Measurements from ENCODE around the gene BCL3. TPM values are rescaled to one million over a fixed set of nuclear protein-coding genes. Genes with fewer than 3 reads are reported as not detected.

BCL3 gene
- total RNA-seq, 2 donors from 2014 or later: 76.4 to 99.5 TPM

- DNase-seq: no peak
- Histone ChIP-seq H3K9me3 (no peaks in the 10 kb centered on the region), H3K9ac (ENCODE audit: low read depth in 2 of 2, low read length in 2 of 2) (no peak overlapping the region), H3K27ac (no peak overlapping the region), H3K4me1 (no peaks in the 10 kb centered on the region), H3K36me3 (no peaks in the 10 kb centered on the region), H3K27me3 (no peaks in the 10 kb centered on the region), H3K4me3 (no peak overlapping the region)
- no peak for TF ChIP-seq CTCF (IDR thresholded peaks at IDR 0.05)
- intact Hi-C loops (cut with DNase I): no loop called here
These were observed 36.8 kb downstream of the BCL3 start for GRCh38 chr19:44785271-44785670.

GRCh38 chr19:44785993-44786392 is 37.5 kb downstream of the BCL3 start:
- no peak for DNase-seq
- no peak overlapping the region for H3K9ac ChIP-seq (ENCODE audit: low read depth in 2 of 2, low read length in 2 of 2)
- intact Hi-C loops (cut with DNase I): no loop called here
- H3K4me1 ChIP-seq: no peaks in the 10 kb centered on the region
- H3K36me3 ChIP-seq: no peaks in the 10 kb centered on the region
- no peak overlapping the region for H3K4me3 ChIP-seq
- no peaks in the 10 kb centered on the region for H3K27me3 ChIP-seq
- no peaks in the 10 kb centered on the region for H3K9me3 ChIP-seq
- no peak for TF ChIP-seq CTCF (IDR thresholded peaks at IDR 0.05)
- H3K27ac ChIP-seq: no peak overlapping the region

GRCh38 chr19:44788971-44789370 is 40.5 kb downstream of the BCL3 start:
- H3K9me3 ChIP-seq: no peaks in the 10 kb centered on the region
- no peak overlapping the region for H3K9ac ChIP-seq (ENCODE audit: low read depth in 2 of 2, low read length in 2 of 2)
- intact Hi-C loops (cut with DNase I): no loop called here
- no peaks in the 10 kb centered on the region for H3K27me3 ChIP-seq
- TF ChIP-seq CTCF (IDR thresholded peaks at IDR 0.05): no peak
- H3K36me3 ChIP-seq: peaks cover 4% of the 10 kb centered on the region
- no peak for DNase-seq
- H3K27ac ChIP-seq: no peak overlapping the region
- H3K4me3 ChIP-seq: no peak overlapping the region
- H3K4me1 ChIP-seq: no peaks in the 10 kb centered on the region

GRCh38 chr19:44789943-44790483 is 41.5 kb downstream of the BCL3 start:
- Histone ChIP-seq H3K36me3 (peaks cover 4% of the 10 kb centered on the region), H3K9me3 (no peaks in the 10 kb centered on the region), H3K27ac (no peak overlapping the region), H3K9ac (ENCODE audit: low read depth in 2 of 2, low read length in 2 of 2) (no peak overlapping the region), H3K4me1 (no peaks in the 10 kb centered on the region), H3K4me3 (no peak overlapping the region), H3K27me3 (no peaks in the 10 kb centered on the region)
- TF ChIP-seq CTCF (IDR thresholded peaks at IDR 0.05): no peak
- intact Hi-C loops (cut with DNase I): no loop called here
- no peak for DNase-seq

- H3K36me3 ChIP-seq: peaks cover 4% of the 10 kb centered on the region
- no peak for DNase-seq
- intact Hi-C loops (cut with DNase I): no loop called here
- no peak overlapping the region for H3K9ac ChIP-seq (ENCODE audit: low read depth in 2 of 2, low read length in 2 of 2)
- H3K9me3 ChIP-seq: no peaks in the 10 kb centered on the region
- H3K27me3 ChIP-seq: no peaks in the 10 kb centered on the region
- H3K27ac ChIP-seq: no peak overlapping the region
- no peak for TF ChIP-seq CTCF (IDR thresholded peaks at IDR 0.05)
- no peaks in the 10 kb centered on the region for H3K4me1 ChIP-seq
- H3K4me3 ChIP-seq: no peak overlapping the region
These were observed 43.8 kb downstream of the BCL3 start for GRCh38 chr19:44792281-44792680.
